H1 (cell line): ENCODE data around the gene ZCCHC17. TPM values are rescaled to one million over a fixed set of nuclear protein-coding genes. Genes with fewer than 3 reads are reported as not detected.

Experiments
- CTCF ChIA-PET: fragments of 300-600 bp; sonication (Branson Sonifier 250); formaldehyde crosslinking; loops from one replicate; lab custom pipeline; 2021; ENCODE audit not compliant: partially characterized antibody; lab: Charles Lee
- POLR2A ChIA-PET: fragments of 300-600 bp; sonication (Branson Sonifier 250); formaldehyde crosslinking; loops from one replicate; lab custom pipeline; 2021; ENCODE audit warnings: inconsistent platforms; ENCODE audit not compliant: partially characterized antibody; lab: Charles Lee
- DNase-seq, 2 experiments: peaks; one replicate each; pipeline versions ENCODE4 v3.0.0 to v3.0.0-alpha.2; 2010 to 2022; ENCODE audit warnings: low spot score in 2 of 2, low read depth in 1 of 2, mixed read lengths in 1 of 2
- FAIRE-seq: peaks from 2 replicates; lab custom pipeline; 2011; peaks lifted over from hg19 to GRCh38; lab: Jason Lieb, UNC
- H2AFZ ChIP-seq: 2 replicates; pipeline ENCODE4 v1.8.1; 2012; ENCODE audit warnings: low read length, inconsistent platforms
- H2AK5ac ChIP-seq: 2 replicates; pipeline ENCODE4 v1.6.1; 2013; ENCODE audit warnings: low read depth, low read length
- H2BK120ac ChIP-seq: replicated peaks from 2 replicates; pipeline ENCODE3; 2013; ENCODE audit warnings: low read depth, low read length, inconsistent platforms
- H2BK12ac ChIP-seq: 2 replicates; pipeline ENCODE4 v1.6.1; 2013; ENCODE audit warnings: low read depth, low read length
- H2BK15ac ChIP-seq: 2 replicates; pipeline ENCODE4 v1.6.1; 2013; ENCODE audit warnings: low read length
- H2BK20ac ChIP-seq: 2 replicates; pipeline ENCODE4 v1.6.1; 2013; ENCODE audit warnings: low read length
- H2BK5ac ChIP-seq: 2 replicates; pipeline ENCODE4 v1.6.1; 2013; ENCODE audit warnings: low read depth, low read length
- H3K14ac ChIP-seq: 2 replicates; pipeline ENCODE4 v1.6.1; 2013; ENCODE audit warnings: inconsistent platforms; ENCODE audit not compliant: insufficient read length
- H3K18ac ChIP-seq: 2 replicates; pipeline ENCODE4 v1.6.1; 2013; ENCODE audit warnings: low read length; ENCODE audit errors: extremely low read depth
- H3K23ac ChIP-seq: 2 replicates; pipeline ENCODE4 v1.6.1; 2013; ENCODE audit warnings: inconsistent platforms; ENCODE audit not compliant: insufficient read length
- H3K23me2 ChIP-seq: 2 replicates; pipeline ENCODE4 v1.6.1; 2013; ENCODE audit warnings: low read depth, low read length
- H3K27ac ChIP-seq: 2 replicates; pipeline ENCODE4 v1.6.1; 2011; ENCODE audit warnings: low read depth, low read length, inconsistent platforms
- H3K27me3 ChIP-seq, 4 experiments: replicated peaks in 1 of 4; 1 replicate in 1 of 4; 2 replicates in 3 of 4; pipeline versions ENCODE4 v1.6.1 to v1.8.1; 2011 to 2013; ENCODE audit warnings: low read length in 3 of 4, mild to moderate bottlenecking in 3 of 4, inconsistent platforms in 2 of 4, mixed read lengths in 2 of 4, moderate library complexity in 1 of 4; ENCODE audit not compliant: control insufficient read depth in 3 of 4, insufficient read depth in 3 of 4; ENCODE audit errors: extremely low read depth in 1 of 4
- H3K36me3 ChIP-seq, 4 experiments: 2 replicates each; pipeline versions ENCODE4 v1.6.1 to v1.8.1; 2011 to 2013; ENCODE audit warnings: mild to moderate bottlenecking in 4 of 4, low read length in 3 of 4, moderate library complexity in 2 of 4, control low read depth in 1 of 4, inconsistent platforms in 1 of 4; ENCODE audit not compliant: insufficient read depth in 4 of 4, control insufficient read depth in 2 of 4
- H3K4ac ChIP-seq: replicated peaks from 2 replicates; pipeline ENCODE3; 2013; ENCODE audit warnings: low read length, low read depth, mixed read lengths, inconsistent platforms; ENCODE audit not compliant: insufficient read length
- H3K4me1 ChIP-seq, 4 experiments: replicated peaks in 1 of 4; 1 replicate in 1 of 4; 2 replicates in 3 of 4; pipeline versions ENCODE4 v1.6.1 to v1.8.1; 2011 to 2013; ENCODE audit warnings: low read length in 3 of 4, inconsistent platforms in 2 of 4, mixed read lengths in 1 of 4; ENCODE audit not compliant: insufficient read depth in 4 of 4, control insufficient read depth in 3 of 4
- H3K4me2 ChIP-seq, 2 experiments: 2 replicates each; pipeline versions ENCODE4 v1.6.1 to v1.8.1; 2011 to 2013; ENCODE audit warnings: low read depth in 2 of 2, low read length in 2 of 2, control low read depth in 1 of 2, inconsistent platforms in 1 of 2, mild to moderate bottlenecking in 1 of 2; ENCODE audit not compliant: insufficient read depth in 1 of 2
- H3K4me3 ChIP-seq, 4 experiments: fragments of 200-600, 300-600 bp in 1 of 4; sonication (generic), shearing (Covaris generic), sonication (Bioruptor Twin) in 1 of 4; 2 replicates each; pipeline versions ENCODE4 v1.5.1 to v1.8.1; 2011 to 2016; ENCODE audit warnings: low read length in 4 of 4, low read depth in 3 of 4, control low read depth in 2 of 4, inconsistent platforms in 2 of 4, mild to moderate bottlenecking in 2 of 4, mixed read lengths in 1 of 4, moderate library complexity in 1 of 4; ENCODE audit not compliant: insufficient read depth in 2 of 4; ENCODE audit errors: extremely low read depth in 1 of 4
- H3K56ac ChIP-seq: replicated peaks from 2 replicates; pipeline ENCODE3; 2013; ENCODE audit warnings: low read depth, mild to moderate bottlenecking, mixed read lengths, low read length, inconsistent platforms; ENCODE audit not compliant: insufficient read length
- H3K79me1 ChIP-seq: 2 replicates; pipeline ENCODE4 v1.6.1; 2013; ENCODE audit warnings: low read depth, low read length, control low read depth
- H3K79me2 ChIP-seq, 2 experiments: 2 replicates each; pipeline versions ENCODE4 v1.6.1 to v1.8.1; 2012 to 2013; ENCODE audit warnings: low read length in 2 of 2, mild to moderate bottlenecking in 2 of 2, inconsistent platforms in 1 of 2; ENCODE audit not compliant: insufficient read depth in 2 of 2, control insufficient read depth in 1 of 2
- H3K9ac ChIP-seq, 4 experiments: replicated peaks in 1 of 4; 1 replicate in 1 of 4; 2 replicates in 3 of 4; pipeline versions ENCODE4 v1.6.1 to v1.8.1; 2011 to 2013; ENCODE audit warnings: low read depth in 3 of 4, low read length in 3 of 4, control low read depth in 2 of 4, mild to moderate bottlenecking in 2 of 4, moderate library complexity in 2 of 4, inconsistent platforms in 1 of 4; ENCODE audit errors: extremely low read depth in 1 of 4
- H3K9me3 ChIP-seq, 2 experiments: 2 replicates each; pipeline versions ENCODE4 v1.6.1 to v1.8.1; 2012 to 2013; ENCODE audit warnings: mild to moderate bottlenecking in 2 of 2, moderate library complexity in 2 of 2, control low read depth in 1 of 2, inconsistent platforms in 1 of 2, low read depth in 1 of 2, low read length in 1 of 2, mixed read lengths in 1 of 2; ENCODE audit not compliant: insufficient read depth in 2 of 2
- H4K20me1 ChIP-seq, 2 experiments: replicated peaks in 1 of 2; 2 replicates each; pipeline versions ENCODE3 to v1.8.1; 2011 to 2013; ENCODE audit warnings: inconsistent platforms in 2 of 2, low read length in 2 of 2, mild to moderate bottlenecking in 1 of 2; ENCODE audit not compliant: insufficient read depth in 2 of 2, control insufficient read depth in 1 of 2
- H4K5ac ChIP-seq: 2 replicates; pipeline ENCODE4 v1.6.1; 2013; ENCODE audit warnings: low read length, low read depth, mixed read lengths, inconsistent platforms; ENCODE audit not compliant: insufficient read length
- H4K8ac ChIP-seq: 2 replicates; pipeline ENCODE4 v1.8.0; 2013; ENCODE audit warnings: mild to moderate bottlenecking, moderate library complexity, low read length, inconsistent platforms; ENCODE audit not compliant: insufficient read depth; ENCODE audit errors: extremely low read depth
- H4K91ac ChIP-seq: replicated peaks from 2 replicates; pipeline ENCODE3; 2013; ENCODE audit warnings: low read length, mixed read lengths, inconsistent platforms; ENCODE audit not compliant: insufficient read length
- BACH1 ChIP-seq: IDR thresholded peaks from 2 replicates; pipeline ENCODE4 v1.6.1; 2012; ENCODE audit warnings: low read length, improper control_type of control experiment
- NRF1 ChIP-seq: IDR thresholded peaks from 2 replicates; pipeline ENCODE4 v1.6.1; 2011; ENCODE audit warnings: mild to moderate bottlenecking, low read depth, low read length, improper control_type of control experiment
- SAP30 ChIP-seq: fragments of 300-600 bp; sonication (generic); IDR thresholded peaks from 2 replicates; pipeline ENCODE4 v1.7.1; 2012; ENCODE audit warnings: low read length, moderate library complexity, mild to moderate bottlenecking, inconsistent platforms; ENCODE audit not compliant: insufficient read depth, insufficient replicate concordance
- SIN3A ChIP-seq, 2 experiments: IDR thresholded peaks in 1 of 2; conservative IDR thresholded peaks in 1 of 2; 2 replicates each; pipeline ENCODE4 v1.6.1; 2011 to 2012; ENCODE audit warnings: low read length in 2 of 2, improper control_type of control experiment in 1 of 2, low read depth in 1 of 2, mild to moderate bottlenecking in 1 of 2
- WGBS, 2 experiments: shearing (Covaris generic) in 1 of 2; methylation state at CpG; one replicate each; pipeline versions ENCODE4 v1.1.6 to v1.1.7; 2013 to 2015; ENCODE audit warnings: low lambda C conversion rate in 2 of 2, mixed read lengths in 2 of 2, inconsistent platforms in 1 of 2, low coverage in 1 of 2, missing lambda C conversion rate in 1 of 2; ENCODE audit not compliant: insufficient replicate concordance in 2 of 2, insufficient coverage in 1 of 2, insufficient read length in 1 of 2; ENCODE audit errors: extremely low coverage in 1 of 2, missing lambda C conversion rate in 1 of 2; 5-methylcytosine and 5-hydroxymethylcytosine counted together
- polyA plus RNA-seq, 7 experiments: library from polyadenylated mRNA; depleted of rRNA in 3 of 7; stranded (reverse) in 5 of 7; unstranded in 2 of 7; fragments of >200 nt in 5 of 7; fragments of 200-250 nt in 2 of 7; gene quantifications; 1 replicate in 5 of 7; 2 replicates in 1 of 7; 4 replicates in 1 of 7; pipeline versions ENCODE4 v1.2.1 to v1.2.3, GENCODE V29; 2011 to 2013; ENCODE audit warnings: missing spikeins in 2 of 7, mixed read lengths in 2 of 7
- total RNA-seq: library from RNA; stranded (reverse); fragmentation: NEBNext Ultra II Directional; extraction: Animal tissue kit (Norgen Biotek cat#: 25700); gene quantifications from 2 replicates; pipeline ENCODE4 v1.2.1, GENCODE V29; 2021

Gene ZCCHC17
- total and polyA plus RNA-seq, 2 of the 8 experiments (the other 6 are each of a cell fraction or from before 2014, with no cell fraction given) = 51.6 to 59.3 TPM

DNA sequence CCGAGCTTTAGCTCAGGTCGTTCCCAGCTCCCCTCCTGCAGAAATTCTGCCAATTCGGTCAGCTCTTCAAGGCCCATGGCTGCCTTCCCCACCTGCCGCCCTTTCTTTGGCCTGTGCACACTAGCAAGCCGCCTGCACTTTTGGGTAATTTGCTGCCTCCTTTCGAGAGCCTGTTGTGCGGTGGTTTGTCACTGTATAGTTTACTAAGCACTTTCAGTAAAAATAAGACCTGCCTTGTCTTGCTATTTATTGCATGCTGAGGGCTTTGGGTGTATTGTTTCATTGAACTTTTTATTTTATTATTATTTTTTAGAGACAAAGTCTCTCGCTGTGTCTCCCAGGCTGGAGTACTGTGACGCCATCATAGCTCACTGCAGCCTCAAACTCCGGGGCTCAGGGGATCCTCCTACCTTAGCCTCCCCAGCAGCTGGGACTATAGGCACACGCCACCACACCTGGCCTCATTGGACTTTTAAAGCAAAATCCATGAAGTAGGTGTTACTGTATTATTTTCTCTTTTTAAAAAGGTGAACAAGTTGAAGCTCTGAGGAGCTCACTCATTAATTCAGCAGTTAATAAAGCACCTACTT, 77.2 kb downstream of the ZCCHC17 start:
- Histone ChIP-seq H4K8ac (peak overlapping the region; percentile 22; the same call in 1 of the 2 replicates), H2BK15ac (no peak overlapping the region), H3K14ac (no peak overlapping the region), H3K9me3 (no peaks in the 10 kb centered on the region), H3K23ac (no peak overlapping the region), H3K27me3 (0 out of 7 replicates have a peak, but pooled peaks cover 0 to 2% (median 0%) of the 10 kb centered on the region in 4 experiments), H3K4me3 (peak overlapping the region; percentile 12 to 61 (median 17); a peak in 5 of 8 replicates), H2AFZ (no peak overlapping the region), H2AK5ac (no peak overlapping the region), H3K4me2 (peak overlapping the region; percentile 70 to 86), H3K4me1 (peaks cover 8 to 23% (median 23%) of the 10 kb centered on the region in 4 experiments), H3K27ac (no peak overlapping the region), H4K5ac (peak overlapping the region; percentile 85), H3K36me3 (no peaks in the 10 kb centered on the region; a peak in 1 of 8 replicates), H4K20me1 (no peaks in the 10 kb centered on the region), H2BK20ac (no peak overlapping the region), H3K56ac (no peak overlapping the region), H3K79me1 (no peaks in the 10 kb centered on the region), H3K79me2 (no peaks in the 10 kb centered on the region), H3K4ac (peak overlapping the region; percentile 10), H3K18ac (peak overlapping the region; percentile 66), H3K9ac (peak overlapping the region in 1 of 4 experiments; percentile 50; a peak in 2 of 7 replicates), H2BK12ac (peak overlapping the region; percentile 91; the same call in 1 of the 2 replicates), H4K91ac (no peak overlapping the region), H3K23me2 (peaks cover 11% of the 10 kb centered on the region), H2BK5ac (no peak overlapping the region; the same call in 1 of the 2 replicates), H2BK120ac (no peak overlapping the region)
- TF ChIP-seq NRF1 = no peak
- no peak for TF ChIP-seq SAP30
- no peak for TF ChIP-seq SIN3A (conservative IDR thresholded peaks at IDR 0.05 in 1 of 2, IDR thresholded peaks at IDR 0.05 in 1 of 2; ENCODE audit: low read depth in 1 of 2, low read length in 2 of 2)
- no peak for TF ChIP-seq BACH1
- FAIRE-seq = no peak
- 42% methylated on average over 11 of the region's 11 CpGs; no CpG with 5 or more reads in 1 of the 2 experiments for WGBS, 2 experiments
- CTCF ChIA-PET = interaction anchor here (0.9 to 4.0 kb wide), 13 partner anchors 10 to 193 kb away, joined by 3 to 32 read pairs (median 4); no protein-coding TSS in a partner anchor
- POLR2A ChIA-PET = interaction anchor here (0.6 to 5.4 kb wide), 20 partner anchors 10 to 644 kb away, joined by 3 to 26 read pairs (median 4); partner anchors contain the start of gene SERINC2
- no peak for DNase-seq
